Stimulated activated CD8-positive, alpha-beta memory T cell treated with anti-CD3 and anti-CD28 coated beads, Interleukin-15, amount 100 ng/mL, for 24 hours (primary cell): Measurements from ENCODE around the gene ARSB.

Experiments
- DNase-seq: peaks from one replicate; pipeline ENCODE4 v3.0.0-alpha.2; 2020; ENCODE audit warnings: low read depth

Gene ARSB

GRCh38 chr5:78985116-78985724 lies at the start of gene ARSB:
TSS of gene ARSB (minus strand) at chr5:78985310. CDS start at chr5:78985248, 62 bp downstream.
- DNase-seq: peak; percentile 31

GRCh38 chr5:79032782-79033181 lies 47.7 kb upstream of the ARSB start:
- no peak for DNase-seq

GRCh38 chr5:79032031-79032695 lies 47.1 kb upstream of the ARSB start:
- DNase-seq: no peak

GRCh38 chr5:79031485-79031867 lies 46.4 kb upstream of the ARSB start:
- DNase-seq: no peak

GRCh38 chr5:79030663-79031484 lies 45.8 kb upstream of the ARSB start:
- DNase-seq: no peak

GRCh38 chr5:79025054-79025472 lies 40.0 kb upstream of the ARSB start:
- peak; percentile 23 for DNase-seq

GRCh38 chr5:79023947-79024346 lies 38.8 kb upstream of the ARSB start:
- DNase-seq: no peak

- DNase-seq: no peak
These were observed 38.2 kb upstream of the ARSB start for GRCh38 chr5:79023348-79023747.

- DNase-seq: no peak
These were observed 37.7 kb upstream of the ARSB start for GRCh38 chr5:79022771-79023170.

- no peak for DNase-seq
These were observed 36.6 kb upstream of the ARSB start for GRCh38 chr5:79021753-79022152.

GRCh38 chr5:79020861-79021561 lies 35.9 kb upstream of the ARSB start:
- DNase-seq: no peak

GRCh38 chr5:79014631-79015030 lies 29.5 kb upstream of the ARSB start:
- no peak for DNase-seq

- no peak for DNase-seq
These were observed 26.8 kb upstream of the ARSB start for GRCh38 chr5:79011869-79012268.

GRCh38 chr5:79011219-79011836 lies 26.2 kb upstream of the ARSB start:
- no peak for DNase-seq

GRCh38 chr5:79008362-79008761 lies 23.3 kb upstream of the ARSB start:
- no peak for DNase-seq

- DNase-seq: no peak
These were observed 22.8 kb upstream of the ARSB start for GRCh38 chr5:79007872-79008271.

- no peak for DNase-seq
These were observed 21.0 kb upstream of the ARSB start for GRCh38 chr5:79005936-79006631.

- no peak for DNase-seq
These were observed 20.0 kb upstream of the ARSB start for GRCh38 chr5:79005151-79005550.

- DNase-seq: no peak
These were observed 17.3 kb upstream of the ARSB start for GRCh38 chr5:79002374-79002773.

GRCh38 chr5:79001471-79001870 lies 16.4 kb upstream of the ARSB start:
- DNase-seq: no peak

- DNase-seq: no peak
These were observed 12.0 kb upstream of the ARSB start for GRCh38 chr5:78997090-78997489.
